Activated T-helper 2 cell treated with anti-CD3 and anti-CD28 coated beads, Interferon-gamma antibody, Interleukin-2, Interleukin-4, amounts not matched to agents 10 μg/mL and 5 μg/mL and 100 μg/mL, durations not matched to agents 14 hours and 24 hours and 36 hours (primary cell): ENCODE measurements around the gene SOAT1. TPM values are rescaled to one million over a fixed set of nuclear protein-coding genes. Genes with fewer than 3 reads are reported as not detected.
"Not testable (repeated sequence)": the region's sequence is repeated elsewhere in the genome, so short reads cannot be mapped to it uniquely, and the experiment has no call there.

ENCODE experiments used
- DNase-seq: peaks from one replicate; pipeline ENCODE4 v3.0.0; 2021; ENCODE audit warnings: low spot score
- H3K27ac Mint-ChIP-seq: one replicate; pipeline ENCODE4 v1.8.0; 2021; ENCODE audit warnings: mixed read lengths
- H3K27me3 Mint-ChIP-seq: one replicate; pipeline ENCODE4 v1.8.0; 2021; ENCODE audit warnings: low read depth, mixed read lengths
- H3K36me3 Mint-ChIP-seq: one replicate; pipeline ENCODE4 v1.8.0; 2021; ENCODE audit warnings: low read depth, mixed read lengths
- H3K4me1 Mint-ChIP-seq: one replicate; pipeline ENCODE4 v1.8.0; 2021; ENCODE audit warnings: low read depth, mixed read lengths
- H3K4me3 Mint-ChIP-seq: one replicate; pipeline ENCODE4 v1.8.0; 2021; ENCODE audit warnings: low read depth, mild to moderate bottlenecking, moderate library complexity, mixed read lengths
- H3K9me3 Mint-ChIP-seq: one replicate; pipeline ENCODE4 v1.8.0; 2021; ENCODE audit warnings: mixed read lengths
- intact Hi-C: fragments of 100-400 bp; cut with micrococcal nuclease; formaldehyde crosslinking; loops from one replicate; pipeline ENCODE4 v1.15.1; 2023
- total RNA-seq: library from RNA; stranded (reverse); gene quantifications from 2 replicates; pipeline ENCODE4 v1.2.3, GENCODE V29; 2022

The SOAT1 gene
- total RNA-seq, 1 donor from 2014 or later = 39.2 TPM

DNA sequence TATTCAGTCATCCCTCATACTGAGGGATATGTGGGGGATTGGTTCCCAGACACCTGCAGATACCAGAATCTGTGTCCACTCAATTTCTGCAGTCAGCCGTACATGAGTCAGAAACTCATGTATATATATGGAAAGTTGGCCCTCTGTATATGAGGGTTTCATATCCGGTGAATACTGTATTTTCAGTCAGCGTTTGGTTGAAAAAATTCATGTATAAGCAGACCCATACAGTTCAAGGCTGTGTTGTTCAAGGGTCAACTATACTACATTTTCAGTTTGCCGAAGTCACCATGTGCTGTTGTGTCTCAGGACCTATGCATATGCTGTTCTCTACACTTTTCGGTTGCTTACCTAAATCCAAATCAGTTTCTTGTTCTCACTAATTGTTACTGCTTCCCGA lies 82.6 kb downstream of the SOAT1 start:
- Mint-ChIP-seq H3K4me1 (peaks cover 5% of the 10 kb centered on the region), H3K36me3 (no peaks in the 10 kb centered on the region), H3K4me3 (no peak overlapping the region), H3K9me3 (no peaks in the 10 kb centered on the region), H3K27ac (no peak overlapping the region), H3K27me3 (peaks cover 11% of the 10 kb centered on the region)
- DNase-seq = no peak
- intact Hi-C loops = no loop called here

DNA sequence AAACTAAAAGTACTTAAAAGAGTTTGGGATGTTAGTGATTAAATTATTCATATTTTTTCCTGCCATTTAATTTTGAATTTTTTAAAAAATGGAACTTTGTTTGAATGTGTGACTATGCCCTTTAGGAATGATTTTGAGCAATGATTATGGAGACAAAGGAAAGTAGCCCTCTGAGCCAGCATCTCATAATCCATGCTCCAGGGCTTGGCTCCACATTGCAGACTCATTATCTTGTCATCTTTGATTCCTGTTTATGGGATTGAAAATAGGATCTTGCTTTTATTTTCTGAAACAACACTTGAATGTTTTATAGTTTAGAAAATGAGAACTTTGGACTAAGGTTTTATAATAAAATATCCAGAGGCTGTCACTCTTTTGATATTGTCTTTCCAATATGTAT lies 86.7 kb downstream of the SOAT1 start:
- intact Hi-C loops = no loop called here
- Mint-ChIP-seq H3K27me3 (no peaks in the 10 kb centered on the region), H3K27ac (no peak overlapping the region), H3K36me3 (no peaks in the 10 kb centered on the region), H3K4me3 (no peak overlapping the region), H3K4me1 (peaks cover 2% of the 10 kb centered on the region), H3K9me3 (no peaks in the 10 kb centered on the region)
- no peak for DNase-seq

DNA sequence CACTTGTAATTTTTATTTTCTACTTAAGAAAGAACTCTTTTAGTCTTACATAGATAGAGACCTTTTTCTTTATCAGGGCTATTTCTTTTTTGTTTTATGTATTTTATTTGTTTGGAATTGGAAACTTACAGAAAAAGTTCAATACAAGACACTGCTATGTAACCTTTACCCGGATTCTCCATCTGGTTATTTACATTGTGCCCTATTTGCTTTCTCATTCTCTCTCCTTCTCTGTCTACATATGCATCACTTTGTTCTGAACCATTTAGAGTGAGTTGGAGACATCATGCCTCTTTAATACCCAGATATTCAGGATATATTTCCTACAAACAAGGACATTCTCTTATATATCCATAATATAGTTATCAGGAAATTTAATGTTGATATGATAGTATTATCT lies 90.4 kb downstream of the SOAT1 start:
- no peaks in the 10 kb centered on the region for H3K36me3 Mint-ChIP-seq
- intact Hi-C loops = no loop called here
- H3K9me3 Mint-ChIP-seq = no peaks in the 10 kb centered on the region
- no peak overlapping the region for H3K27ac Mint-ChIP-seq
- peaks cover 2% of the 10 kb centered on the region for H3K4me1 Mint-ChIP-seq
- no peak for DNase-seq
- H3K27me3 Mint-ChIP-seq = no peaks in the 10 kb centered on the region
- no peak overlapping the region for H3K4me3 Mint-ChIP-seq

DNA sequence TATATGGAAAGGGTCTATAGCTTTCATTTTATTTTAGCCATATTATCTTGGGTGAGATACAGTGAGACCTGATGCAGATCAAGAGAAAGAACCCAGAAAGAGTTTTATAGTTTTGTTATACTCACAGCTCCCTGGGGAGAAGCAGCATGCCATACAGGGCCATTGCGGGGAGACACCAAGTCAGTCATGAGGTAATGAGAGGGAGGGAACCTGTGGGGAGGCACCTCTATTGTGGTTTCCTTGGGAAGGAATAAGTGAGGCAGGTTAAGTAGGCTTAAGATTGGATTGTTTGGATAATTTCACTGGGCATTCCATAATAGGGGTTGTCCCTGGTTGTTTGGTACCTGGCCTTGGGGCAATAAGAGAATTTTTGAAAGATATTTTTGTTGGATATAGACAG lies 91.9 kb downstream of the SOAT1 start:
- H3K36me3 Mint-ChIP-seq = no peaks in the 10 kb centered on the region
- H3K27ac Mint-ChIP-seq = no peak overlapping the region
- H3K9me3 Mint-ChIP-seq = no peaks in the 10 kb centered on the region
- no peak overlapping the region for H3K4me3 Mint-ChIP-seq
- DNase-seq = no peak
- intact Hi-C loops = no loop called here
- no peaks in the 10 kb centered on the region for H3K27me3 Mint-ChIP-seq
- H3K4me1 Mint-ChIP-seq = peaks cover 2% of the 10 kb centered on the region

DNA sequence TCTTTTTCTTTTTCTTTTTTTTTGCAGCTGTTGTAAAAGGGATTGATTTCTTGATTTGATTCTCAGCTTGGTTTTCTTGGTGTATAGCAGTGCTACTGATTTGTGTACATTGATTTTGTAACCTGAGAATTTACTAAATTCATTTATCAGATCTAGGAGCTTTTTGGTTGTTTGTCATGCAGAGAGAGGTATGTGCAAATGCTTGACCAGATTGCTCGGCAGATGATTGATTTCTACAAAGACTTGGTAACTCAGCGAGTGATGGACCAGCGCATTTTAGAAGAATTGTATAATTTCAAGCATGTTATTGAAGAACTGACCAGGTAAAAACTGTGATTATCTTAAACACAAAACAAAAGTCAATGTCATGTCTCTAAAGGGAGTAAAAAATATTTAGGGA lies 100.1 kb downstream of the SOAT1 start:
- Mint-ChIP-seq H3K36me3 (no peaks in the 10 kb centered on the region), H3K27me3 (no peaks in the 10 kb centered on the region), H3K9me3 (peaks cover 27% of the 10 kb centered on the region), H3K4me1 (no peaks in the 10 kb centered on the region), H3K27ac (no peak overlapping the region), H3K4me3 (no peak overlapping the region)
- intact Hi-C loops = no loop called here
- DNase-seq = no peak

DNA sequence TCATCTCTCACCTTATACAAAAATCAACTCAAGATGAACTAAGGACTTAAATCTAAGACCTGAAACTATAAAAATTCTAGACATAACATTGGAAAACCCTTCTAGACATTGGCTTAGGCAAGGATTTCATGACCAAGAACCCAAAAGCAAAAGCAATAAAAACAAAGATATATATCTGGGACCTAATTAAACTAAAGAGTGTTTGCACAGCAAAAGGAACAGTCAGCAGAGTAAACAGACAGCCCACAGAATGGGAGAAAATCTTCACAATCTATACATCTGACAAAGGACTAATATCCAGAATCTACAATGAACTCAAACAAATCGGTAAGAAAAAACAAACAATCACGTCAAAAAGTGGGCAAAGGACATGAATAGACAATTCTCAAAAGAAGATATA lies 105.8 kb downstream of the SOAT1 start:
- H3K4me1 Mint-ChIP-seq, H3K27ac Mint-ChIP-seq, H3K4me3 Mint-ChIP-seq, H3K9me3 Mint-ChIP-seq, H3K36me3 Mint-ChIP-seq, H3K27me3 Mint-ChIP-seq, intact Hi-C loops, DNase-seq: not testable (repeated sequence)

Other genes starting within 250 kb of the SOAT1 start
- 34.1 and 35.3 TPM in 2 replicates for gene TOR3A, start 211.7 kb upstream of the SOAT1 start, total RNA-seq
- 7.7 and 8.5 TPM in 2 replicates for gene ABL2, start 64.1 kb upstream of the SOAT1 start, total RNA-seq
- gene AXDND1, start 72.2 kb downstream of the SOAT1 start, total RNA-seq = 0.62 TPM in 1 of 2 replicates, not detected in the other